Adrenal gland (tissue), 5 donors: ENCODE data around the gene LRRC4.

Experiments
- CTCF ChIP-seq, 6 experiments: fragments of 450-650 bp in 4 of 6; fragments of 200-600 bp in 2 of 6; sonication (generic) in 1 of 6; IDR thresholded peaks; 1 replicate in 5 of 6; 2 replicates in 1 of 6; pipeline versions ENCODE4 v1.5.1 to v1.8.0; 2016 to 2021; ENCODE audit warnings: antibody characterized with exemption in 6 of 6, mild to moderate bottlenecking in 2 of 6, moderate library complexity in 1 of 6
- POLR2A ChIP-seq, 2 donors: fragments of 450-650 bp; IDR thresholded peaks; one replicate each; pipeline ENCODE4 v1.6.1; 2017; ENCODE audit warnings: antibody characterized with exemption in 2 of 2, mild to moderate bottlenecking in 2 of 2, moderate library complexity in 1 of 2
- donor health status: DM: no; HTN: no; CAD: no.

- TF ChIP-seq CTCF (IDR thresholded peaks at IDR 0.05), result no peak
- TF ChIP-seq POLR2A (IDR thresholded peaks at IDR 0.05), result no peak
These were observed 40.1 kb upstream of the LRRC4 start for GRCh38 chr7:128071376-128071775.
